Cardiac muscle cell (in vitro differentiated cells and primary cell): ENCODE data around the gene TM9SF1. TPM values are rescaled to one million over a fixed set of nuclear protein-coding genes. Genes with fewer than 3 reads are reported as not detected.

ENCODE experiments used
- DNase-seq, 2 donors: peaks; one replicate each; pipeline versions ENCODE4 v3.0.0 to v3.0.0-alpha.2; 2010 to 2017; ENCODE audit warnings: low read depth in 1 of 2, low spot score in 1 of 2
- H3K27ac ChIP-seq: fragments of 200-600 bp; sonication (generic); 2 replicates; pipeline ENCODE4 v1.5.1; 2016
- H3K27me3 ChIP-seq: fragments of 200-600 bp; sonication (generic); 2 replicates; pipeline ENCODE4 v1.6.0; 2016; ENCODE audit warnings: control low read depth
- H3K36me3 ChIP-seq: fragments of 200-600 bp; sonication (generic); 2 replicates; pipeline ENCODE4 v1.5.1; 2016; ENCODE audit warnings: control low read depth
- H3K4me1 ChIP-seq: fragments of 200-600 bp; sonication (generic); 2 replicates; pipeline ENCODE4 v1.8.1; 2017; ENCODE audit warnings: low read depth, mild to moderate bottlenecking, mixed run types
- H3K4me3 ChIP-seq: fragments of 200-600 bp; sonication (generic); 2 replicates; pipeline ENCODE4 v1.5.1; 2016; ENCODE audit warnings: mild to moderate bottlenecking
- H3K9me3 ChIP-seq: fragments of 200-600 bp; sonication (generic); 2 replicates; pipeline ENCODE4 v1.5.1; 2017; ENCODE audit warnings: low read depth, mild to moderate bottlenecking, control low read depth
- CTCF ChIP-seq: IDR thresholded peaks from 2 replicates; pipeline ENCODE4 v1.5.1; 2012; ENCODE audit warnings: low read depth, mild to moderate bottlenecking, low read length
- polyA plus RNA-seq: library from polyadenylated mRNA; unstranded; fragments of >200 nt; fragmentation: Nextera tagmentation; extraction: Ambion mirVana; gene quantifications from 2 replicates; pipeline ENCODE4 v1.2.1, GENCODE V29; 2016
- total RNA-seq: library from RNA; depleted of rRNA; stranded (reverse); fragments of >200 nt; gene quantifications from 2 replicates; pipeline ENCODE4 v1.2.3, GENCODE V29; 2016

TM9SF1 gene
- total and polyA plus RNA-seq, 2 experiments from 2014 or later: 40.2 to 65.3 TPM

- H3K36me3 ChIP-seq: peaks cover 19% of the 10 kb centered on the region
Observed at GRCh38 chr14:24185741-24186140, 9.5 kb downstream of the TM9SF1 start.

GRCh38 chr14:24185026-24185425 lies 10.2 kb downstream of the TM9SF1 start:
- TF ChIP-seq CTCF: no peak
- peaks cover 19% of the 10 kb centered on the region for H3K36me3 ChIP-seq
- DNase-seq: no peak
- no peaks in the 10 kb centered on the region for H3K4me1 ChIP-seq
- H3K27ac ChIP-seq: no peak overlapping the region
- H3K27me3 ChIP-seq: no peaks in the 10 kb centered on the region
- H3K4me3 ChIP-seq: no peak overlapping the region
- H3K9me3 ChIP-seq: no peaks in the 10 kb centered on the region

More at GRCh38 chr14:24185741-24186140, 9.5 kb downstream of the TM9SF1 start:
- H3K4me3 ChIP-seq: no peak overlapping the region
- DNase-seq: no peak
- H3K9me3 ChIP-seq: no peaks in the 10 kb centered on the region
- H3K27me3 ChIP-seq: no peaks in the 10 kb centered on the region
- H3K27ac ChIP-seq: no peak overlapping the region
- TF ChIP-seq CTCF: no peak
- H3K4me1 ChIP-seq: no peaks in the 10 kb centered on the region

- peaks cover 19% of the 10 kb centered on the region for H3K36me3 ChIP-seq
- TF ChIP-seq CTCF: no peak
Observed at GRCh38 chr14:24184104-24184970, 10.9 kb downstream of the TM9SF1 start.

GRCh38 chr14:24183014-24183481 lies 12.2 kb downstream of the TM9SF1 start:
- Histone ChIP-seq H3K4me1 (no peaks in the 10 kb centered on the region), H3K27me3 (no peaks in the 10 kb centered on the region), H3K9me3 (no peaks in the 10 kb centered on the region), H3K4me3 (no peak overlapping the region), H3K27ac (no peak overlapping the region), H3K36me3 (peaks cover 21% of the 10 kb centered on the region)
- no peak for DNase-seq
- no peak for TF ChIP-seq CTCF

More at GRCh38 chr14:24184104-24184970, 10.9 kb downstream of the TM9SF1 start:
- no peaks in the 10 kb centered on the region for H3K9me3 ChIP-seq
- DNase-seq: no peak
- no peaks in the 10 kb centered on the region for H3K4me1 ChIP-seq
- no peak overlapping the region for H3K27ac ChIP-seq
- no peak overlapping the region for H3K4me3 ChIP-seq
- H3K27me3 ChIP-seq: no peaks in the 10 kb centered on the region

- Histone ChIP-seq H3K4me3 (no peak overlapping the region), H3K9me3 (no peaks in the 10 kb centered on the region), H3K4me1 (no peaks in the 10 kb centered on the region), H3K27ac (no peak overlapping the region), H3K36me3 (peaks cover 21% of the 10 kb centered on the region), H3K27me3 (no peaks in the 10 kb centered on the region)
- DNase-seq: no peak
- TF ChIP-seq CTCF: no peak
Observed at GRCh38 chr14:24182110-24182882, 12.9 kb downstream of the TM9SF1 start.
